Loucy (cell line): Measurements from ENCODE around the gene MROH8.

Source experiments
- CTCF ChIP-seq: fragments of 200-600 bp; sonication (generic); conservative IDR thresholded peaks from 2 replicates; pipeline ENCODE4 v1.5.1; 2014; ENCODE audit warnings: mild to moderate bottlenecking, antibody characterized with exemption, low read length
- EZH2phosphoT487 ChIP-seq: fragments of 200-600 bp; IDR thresholded peaks from 2 replicates; pipeline ENCODE4 v1.6.1; 2018; ENCODE audit warnings: antibody characterized with exemption, mild to moderate bottlenecking, moderate library complexity, borderline replicate concordance

GRCh38 chr20:37218976-37219375, 39.6 kb upstream of the MROH8 start:
- TF ChIP-seq CTCF: no peak
- TF ChIP-seq EZH2phosphoT487: no peak
